GM19463 (cell line): ENCODE data around the gene MYPOP.
"Not testable (repeated sequence)": the region's sequence is repeated elsewhere in the genome, so short reads cannot be mapped to it uniquely, and the experiment has no call there.

ENCODE experiments used
- ATAC-seq: cut with Tn5 transposase; IDR thresholded peaks from one replicate; pipeline ENCODE4 v1.9.1; 2021; ENCODE audit warnings: mild to moderate bottlenecking, moderate library complexity; ENCODE audit not compliant: unreplicated experiment

MYPOP gene

DNA sequence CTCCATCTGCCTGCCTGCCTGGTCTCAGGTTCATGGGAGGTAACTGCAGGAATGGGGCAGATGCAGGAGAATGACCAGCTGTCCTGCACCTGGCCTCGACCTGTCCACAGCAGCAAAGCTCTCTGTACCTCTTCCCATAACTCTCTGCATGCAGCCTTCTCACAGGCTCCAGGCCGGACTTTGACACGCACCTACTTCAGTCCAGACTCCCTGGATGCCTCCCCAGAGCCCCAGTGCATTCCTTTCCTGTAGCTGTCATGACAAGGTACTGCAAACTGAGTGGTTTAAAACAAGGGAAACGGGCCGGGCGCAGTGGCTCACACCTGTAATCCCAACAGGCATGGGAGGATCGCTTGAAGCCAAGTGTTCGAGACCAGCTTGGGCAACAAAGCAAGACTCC is 8.9 kb upstream of the MYPOP start:
- no peak for ATAC-seq

GRCh38 chr19:45908956-45909355 is 6.5 kb upstream of the MYPOP start:
- ATAC-seq = no peak

DNA sequence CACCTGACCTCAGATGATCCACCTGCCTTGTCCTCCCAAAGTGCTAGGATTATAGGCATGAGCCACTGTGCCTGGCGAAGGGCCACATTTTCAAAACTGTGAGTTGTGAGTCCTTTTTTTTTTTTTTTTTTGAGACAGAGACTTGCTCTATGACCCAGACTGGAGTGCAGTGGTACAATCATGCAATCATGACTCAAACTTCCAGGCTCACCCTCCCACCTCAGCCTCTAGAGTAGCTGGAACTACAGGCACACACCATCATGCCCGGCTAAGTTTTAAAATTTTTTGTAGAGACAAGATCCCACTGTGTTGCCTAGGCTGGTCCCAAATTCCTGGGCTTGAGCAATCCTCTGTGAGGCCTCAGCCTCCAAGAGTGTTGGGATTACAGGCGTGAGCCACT is 3.8 kb upstream of the MYPOP start:
- ATAC-seq = no peak

DNA sequence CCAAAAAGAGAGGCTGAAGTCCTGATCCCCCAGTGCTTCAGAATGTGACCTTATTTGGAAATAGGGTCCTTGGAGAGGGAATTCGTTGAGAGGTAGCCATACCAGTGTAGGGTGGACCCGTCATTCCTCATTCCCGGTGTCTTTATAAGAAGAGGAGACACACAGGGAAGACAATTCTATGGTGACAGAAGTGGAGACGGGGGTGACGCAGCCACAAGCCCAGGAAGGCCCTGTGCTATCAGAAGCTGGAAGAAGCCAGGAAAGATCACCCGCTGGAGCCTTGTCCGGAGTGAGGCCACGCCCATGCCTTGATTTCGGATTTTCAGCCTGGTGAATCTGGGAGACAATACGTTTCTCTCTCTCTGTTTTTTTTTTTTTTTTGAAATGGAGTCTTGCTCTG is 2.6 kb upstream of the MYPOP start:
- no peak for ATAC-seq

DNA sequence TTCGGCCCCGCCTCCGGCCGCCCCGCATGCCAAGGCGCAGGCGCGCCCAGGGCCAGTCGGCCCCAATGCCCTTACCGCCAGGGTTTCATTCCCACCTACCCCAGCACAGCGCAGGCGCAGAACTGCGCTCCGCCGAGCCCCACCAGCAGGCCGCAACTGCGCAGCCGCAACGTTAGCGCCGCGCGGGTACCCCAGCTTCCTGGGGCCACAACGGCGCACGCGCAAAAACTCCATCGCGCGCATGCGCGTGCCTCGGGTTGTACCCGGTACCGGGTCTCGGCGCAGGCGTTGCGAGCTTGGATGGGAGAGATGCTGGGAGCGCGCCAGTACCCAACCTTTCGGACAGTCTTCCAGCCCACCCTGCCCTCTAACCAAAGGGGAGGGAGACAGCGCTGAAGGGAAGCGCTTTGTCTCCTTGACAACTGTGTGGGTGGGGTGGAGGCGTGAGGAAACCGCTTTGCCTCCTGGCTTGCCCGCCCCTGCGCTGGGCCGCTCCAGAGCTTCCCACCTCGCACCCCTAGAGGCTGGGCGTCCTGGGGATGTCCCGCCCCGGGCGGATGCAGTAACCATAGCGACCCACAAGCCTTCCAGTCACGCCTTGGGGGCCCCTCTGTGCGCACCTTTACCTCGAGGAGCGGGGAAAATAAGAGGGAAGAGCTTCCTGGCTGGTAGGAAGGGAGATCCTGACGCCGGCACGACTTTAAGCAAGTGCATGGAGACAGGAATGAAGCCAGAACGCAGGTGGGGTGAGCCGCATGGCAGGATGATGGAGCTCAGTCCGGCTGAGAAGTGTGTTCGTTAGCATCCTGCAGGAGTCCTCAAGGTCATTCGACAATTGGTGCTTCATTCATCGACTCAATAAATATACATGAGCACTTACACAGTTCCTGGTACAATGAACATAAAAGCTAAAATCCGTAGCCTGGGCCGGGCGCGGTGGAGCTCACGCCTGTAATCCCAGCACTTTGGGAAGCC is 525 bp upstream of the MYPOP start:
- peak; percentile 78 for ATAC-seq

- no peak for ATAC-seq
Observed at GRCh38 chr19:45901432-45901911, 941 bp downstream of the MYPOP start.

GRCh38 chr19:45900738-45901431 is 1.5 kb downstream of the MYPOP start:
- no peak for ATAC-seq

DNA sequence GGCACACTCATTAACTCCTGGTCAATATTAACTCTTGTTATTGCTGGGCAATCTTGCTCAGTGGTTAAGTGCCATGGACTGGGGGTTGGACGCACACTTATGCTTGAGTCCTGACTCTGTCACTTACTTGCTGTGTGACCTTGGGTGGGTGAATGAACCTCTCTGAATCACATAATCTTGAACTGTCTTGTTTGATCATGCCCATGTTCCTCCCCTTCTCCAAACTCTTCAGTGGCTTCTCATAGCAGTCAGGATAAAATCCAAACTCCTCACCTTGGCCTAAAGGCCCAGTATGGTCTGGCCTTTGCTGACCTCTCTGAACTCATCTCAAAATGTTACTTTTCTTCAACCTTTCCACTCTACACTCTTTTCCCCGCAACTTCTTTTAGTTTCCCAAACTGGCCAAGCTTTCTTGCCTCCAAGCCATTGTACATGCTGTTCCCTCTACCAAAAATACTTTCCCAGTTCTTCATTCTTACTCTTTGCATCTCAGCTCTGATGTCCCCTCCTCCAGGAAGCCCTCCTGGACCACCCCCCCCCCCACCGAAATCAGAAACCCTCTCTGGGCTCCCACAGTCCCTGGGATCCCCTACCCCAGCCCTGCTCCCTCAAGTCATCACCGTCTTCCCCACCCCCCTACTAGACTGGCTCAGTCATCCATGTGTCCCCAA is 2.4 kb downstream of the MYPOP start:
- ATAC-seq = no peak

DNA sequence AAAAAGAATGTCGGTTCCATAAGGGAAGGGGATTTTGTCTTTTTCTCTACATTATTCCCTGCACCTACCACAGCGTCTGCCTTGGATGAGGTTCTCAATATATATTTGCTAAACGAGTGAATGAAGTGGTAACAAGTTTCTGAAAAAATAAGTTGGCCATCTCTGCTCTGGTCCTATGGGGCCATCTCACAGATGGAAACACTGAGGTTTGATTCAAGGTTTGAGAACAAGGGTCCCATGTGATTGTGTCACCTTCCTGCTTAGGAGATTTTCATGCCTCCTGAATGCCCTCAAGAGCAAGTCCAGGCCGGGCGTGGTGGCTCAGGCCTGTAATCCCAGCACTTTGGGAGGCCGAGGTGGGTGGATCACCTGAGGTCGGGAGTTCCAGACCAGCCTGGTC is 3.2 kb downstream of the MYPOP start:
- no peak for ATAC-seq

- no peak for ATAC-seq
Observed at GRCh38 chr19:45897261-45897812, 5.1 kb downstream of the MYPOP start.

- not testable (repeated sequence) for ATAC-seq
Observed at GRCh38 chr19:45895983-45896599, 6.3 kb downstream of the MYPOP start.

GRCh38 chr19:45895519-45895972 is 6.9 kb downstream of the MYPOP start:
- ATAC-seq = no peak

DNA sequence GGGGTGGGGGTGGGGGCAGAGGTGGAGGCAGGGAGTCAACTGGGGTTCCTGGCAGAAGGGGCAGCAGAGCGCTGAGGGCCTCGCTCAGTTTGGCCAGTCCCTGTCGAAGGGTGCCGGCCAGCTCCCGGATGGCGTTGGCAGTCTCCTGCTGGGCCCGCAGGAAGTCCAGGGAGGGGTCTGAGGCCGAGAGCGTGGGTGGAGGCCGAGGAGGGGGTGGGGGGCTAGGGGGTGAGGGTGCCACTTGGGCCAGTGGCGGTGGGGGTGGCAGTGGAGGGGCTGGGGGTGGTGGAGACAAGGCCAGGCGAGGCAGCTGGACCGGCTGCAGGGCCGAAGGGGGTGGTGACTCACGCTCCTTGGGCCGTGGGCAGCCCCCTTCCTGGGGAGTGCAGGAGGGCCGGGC is 11.5 kb downstream of the MYPOP start:
- ATAC-seq = no peak

- no peak for ATAC-seq
Observed at GRCh38 chr19:45889210-45889885, 13.1 kb downstream of the MYPOP start.

DNA sequence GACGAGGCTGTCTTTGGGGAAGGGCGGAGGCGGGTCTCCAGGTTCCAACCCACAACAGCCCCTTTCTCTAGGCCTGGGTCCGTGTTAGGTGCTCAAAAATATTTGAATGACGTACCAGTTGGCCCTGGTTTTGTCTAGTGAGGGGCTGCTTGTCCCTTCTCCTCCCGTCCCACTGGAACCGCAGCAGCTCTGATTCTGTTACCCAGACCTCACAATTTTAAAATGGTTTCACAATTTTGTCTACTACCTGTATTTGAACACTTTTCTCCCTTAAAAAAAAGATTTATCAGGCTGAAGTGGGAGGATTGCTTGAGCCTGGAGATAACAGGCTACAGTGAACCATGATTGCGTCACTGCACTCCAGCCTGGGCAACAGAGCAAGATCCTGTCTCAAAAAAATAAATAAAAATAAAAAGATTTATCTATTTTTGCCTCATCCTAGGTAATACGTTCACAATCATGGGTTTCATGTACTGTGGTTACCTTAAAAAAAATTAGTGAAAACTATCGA is 15.2 kb downstream of the MYPOP start:
- no peak for ATAC-seq

- peak; percentile 50 for ATAC-seq
Observed at GRCh38 chr19:45886427-45887199, 15.8 kb downstream of the MYPOP start.

- peak; percentile 37 for ATAC-seq
Observed at GRCh38 chr19:45885556-45886426, 16.6 kb downstream of the MYPOP start, which contains the start of gene IRF2BP1. Gene IRF2BP1, minus strand, starts transcription at chr19:45886141. Its CDS starts 367 bp downstream, at chr19:45885774.
